B cell (primary cell): ENCODE results near the gene NRAP.

Source experiments
- CTCF ChIP-seq: fragments of 200-600 bp; IDR thresholded peaks from one replicate; pipeline ENCODE4 v1.8.0; 2022; ENCODE audit warnings: antibody characterized with exemption, mild to moderate bottlenecking
- EZH2 ChIP-seq: IDR thresholded peaks from 2 replicates; pipeline ENCODE4 v1.6.1; 2012; ENCODE audit warnings: borderline replicate concordance, low read depth, mild to moderate bottlenecking, moderate library complexity, low read length; ENCODE audit not compliant: insufficient read depth, poor library complexity, severe bottlenecking

- TF ChIP-seq CTCF, result no peak
- TF ChIP-seq EZH2, result no peak
Observed at GRCh38 chr10:113578773-113579172, 85.1 kb downstream of the NRAP start.
